H9 (cell line): ENCODE results near the gene COX10. TPM values are rescaled to one million over a fixed set of nuclear protein-coding genes. Genes with fewer than 3 reads are reported as not detected.
A peak's percentile ranks its signal among the peaks of the same experiment; 100 is the strongest.

ENCODE experiments used
- DNase-seq: peaks from one replicate; pipeline ENCODE4 v3.0.0-alpha.2; 2017
- H2AFZ ChIP-seq: one replicate; pipeline ENCODE4 v1.6.1; 2013; ENCODE audit warnings: mild to moderate bottlenecking, low read length, control low read depth, moderate library complexity
- H2AK5ac ChIP-seq: 2 replicates; pipeline ENCODE4 v1.6.1; 2013; ENCODE audit warnings: low read length, control low read depth, mixed read lengths; ENCODE audit not compliant: insufficient read length
- H2BK120ac ChIP-seq: one replicate; pipeline ENCODE4 v1.6.1; 2013; ENCODE audit warnings: low read depth, mild to moderate bottlenecking, low read length, control low read depth, inconsistent platforms; ENCODE audit not compliant: poor library complexity, severe bottlenecking
- H2BK12ac ChIP-seq: 2 replicates; pipeline ENCODE4 v1.6.1; 2013; ENCODE audit warnings: low read length, control low read depth, mixed read lengths, low read depth; ENCODE audit not compliant: insufficient read length
- H2BK15ac ChIP-seq: 2 replicates; pipeline ENCODE4 v1.6.1; 2013; ENCODE audit warnings: low read depth, low read length, control low read depth
- H2BK20ac ChIP-seq: one replicate; pipeline ENCODE4 v1.6.1; 2013; ENCODE audit warnings: low read depth, mild to moderate bottlenecking, low read length, control low read depth, inconsistent platforms; ENCODE audit not compliant: poor library complexity, severe bottlenecking
- H2BK5ac ChIP-seq: 2 replicates; pipeline ENCODE4 v1.6.1; 2013; ENCODE audit warnings: low read length, control low read depth, mixed read lengths; ENCODE audit not compliant: insufficient read length
- H3K14ac ChIP-seq: 2 replicates; pipeline ENCODE4 v1.6.1; 2013; ENCODE audit warnings: low read length, control low read depth; ENCODE audit not compliant: insufficient read depth
- H3K18ac ChIP-seq: 2 replicates; pipeline ENCODE4 v1.6.1; 2013; ENCODE audit warnings: low read depth, mild to moderate bottlenecking, mixed read lengths, low read length, control low read depth; ENCODE audit not compliant: insufficient read length
- H3K23ac ChIP-seq: 2 replicates; pipeline ENCODE4 v1.6.1; 2013; ENCODE audit warnings: low read length, control low read depth, mixed read lengths, low read depth; ENCODE audit not compliant: insufficient read length
- H3K23me2 ChIP-seq: 2 replicates; pipeline ENCODE4 v1.6.1; 2013; ENCODE audit warnings: low read depth, mild to moderate bottlenecking, mixed read lengths, low read length, control low read depth; ENCODE audit not compliant: insufficient read length, poor library complexity, severe bottlenecking
- H3K27ac ChIP-seq: 2 replicates; pipeline ENCODE4 v1.5.1; 2013; ENCODE audit warnings: low read length, control low read depth, mixed read lengths, low read depth; ENCODE audit not compliant: insufficient read length
- H3K27me3 ChIP-seq: 2 replicates; pipeline ENCODE4 v1.6.1; 2013; ENCODE audit warnings: low read length, control low read depth, inconsistent platforms; ENCODE audit not compliant: insufficient read depth
- H3K4ac ChIP-seq: 2 replicates; pipeline ENCODE4 v1.6.1; 2013; ENCODE audit warnings: low read depth, mild to moderate bottlenecking, control low read depth, inconsistent platforms, low read length, moderate library complexity
- H3K4me1 ChIP-seq: 2 replicates; pipeline ENCODE4 v1.6.1; 2013; ENCODE audit warnings: low read length, control low read depth, inconsistent platforms; ENCODE audit not compliant: insufficient read depth
- H3K4me2 ChIP-seq: 2 replicates; pipeline ENCODE4 v1.6.1; 2013; ENCODE audit warnings: low read length, control low read depth, mixed read lengths; ENCODE audit not compliant: insufficient read length, insufficient read depth
- H3K56ac ChIP-seq: 2 replicates; pipeline ENCODE4 v1.6.1; 2013; ENCODE audit warnings: low read depth, mild to moderate bottlenecking, mixed read lengths, low read length, control low read depth; ENCODE audit not compliant: insufficient read length
- H3K79me1 ChIP-seq: 2 replicates; pipeline ENCODE4 v1.6.1; 2013; ENCODE audit warnings: low read depth, mild to moderate bottlenecking, moderate library complexity, low read length, control low read depth, inconsistent platforms; ENCODE audit not compliant: insufficient read depth, poor library complexity, severe bottlenecking
- H3K79me2 ChIP-seq: 2 replicates; pipeline ENCODE4 v1.6.1; 2013; ENCODE audit warnings: low read length, control low read depth, inconsistent platforms; ENCODE audit not compliant: insufficient read depth
- H3K9ac ChIP-seq: 2 replicates; pipeline ENCODE4 v1.6.1; 2013; ENCODE audit warnings: low read length, control low read depth, mixed read lengths; ENCODE audit not compliant: insufficient read length; ENCODE audit errors: extremely low read depth
- H3K9me3 ChIP-seq: one replicate; pipeline ENCODE4 v1.6.1; 2013; ENCODE audit warnings: low read depth, low read length, inconsistent platforms; ENCODE audit not compliant: control insufficient read depth
- H3T11ph ChIP-seq: one replicate; pipeline ENCODE4 v1.6.1; 2013; ENCODE audit warnings: mild to moderate bottlenecking, low read length, control low read depth, inconsistent platforms
- H4K20me1 ChIP-seq: one replicate; pipeline ENCODE4 v1.6.1; 2013; ENCODE audit not compliant: control insufficient read depth, insufficient read length, insufficient read depth
- H4K5ac ChIP-seq: 2 replicates; pipeline ENCODE4 v1.6.1; 2013; ENCODE audit warnings: low read depth, mild to moderate bottlenecking, mixed read lengths, low read length, control low read depth; ENCODE audit not compliant: insufficient read length
- H4K8ac ChIP-seq: replicated peaks from 2 replicates; pipeline ENCODE4 v1.6.1; 2013; ENCODE audit warnings: low read length, control low read depth, mixed read lengths, low read depth; ENCODE audit not compliant: insufficient read length
- H4K91ac ChIP-seq: 2 replicates; pipeline ENCODE4 v1.6.1; 2013; ENCODE audit warnings: low read depth, mild to moderate bottlenecking, moderate library complexity, mixed read lengths, low read length, control low read depth; ENCODE audit not compliant: insufficient read length
- H3K27ac Mint-ChIP-seq, 3 experiments: 2 replicates in 2 of 3; 3 replicates in 1 of 3; pipeline ENCODE4 v1.8.0; 2020 to 2021; ENCODE audit warnings: mixed read lengths in 3 of 3, mild to moderate bottlenecking in 1 of 3, moderate library complexity in 1 of 3
- H3K27me3 Mint-ChIP-seq: 2 replicates; pipeline ENCODE4 v1.8.0; 2021; ENCODE audit warnings: low read depth, mild to moderate bottlenecking, moderate library complexity, mixed read lengths
- H3K36me3 Mint-ChIP-seq, 3 experiments: 2 replicates in 2 of 3; 3 replicates in 1 of 3; pipeline ENCODE4 v1.8.0; 2020 to 2021; ENCODE audit warnings: low read depth in 3 of 3, mixed read lengths in 3 of 3; ENCODE audit not compliant: insufficient read depth in 1 of 3
- H3K4me1 Mint-ChIP-seq, 2 experiments: 2 replicates each; pipeline ENCODE4 v1.8.0; 2020; ENCODE audit warnings: mixed read lengths in 2 of 2
- H3K4me3 Mint-ChIP-seq, 2 experiments: 2 replicates in 1 of 2; 3 replicates in 1 of 2; pipeline ENCODE4 v1.8.0; 2020 to 2021; ENCODE audit warnings: mild to moderate bottlenecking in 2 of 2, mixed read lengths in 2 of 2, moderate library complexity in 1 of 2
- H3K9me3 Mint-ChIP-seq, 2 experiments: 2 replicates in 1 of 2; 3 replicates in 1 of 2; pipeline ENCODE4 v1.8.0; 2020; ENCODE audit warnings: mild to moderate bottlenecking in 2 of 2, mixed read lengths in 2 of 2, moderate library complexity in 1 of 2
- WGBS: extraction: QIAGEN DNeasy Blood & Tissue Kit; methylation state at CpG from one replicate; pipeline ENCODE4 v1.1.7; 2013; ENCODE audit warnings: missing lambda C conversion rate, low lambda C conversion rate, mixed read lengths; ENCODE audit not compliant: insufficient read length; ENCODE audit errors: extremely low coverage; 5-methylcytosine and 5-hydroxymethylcytosine counted together
- total RNA-seq: library from RNA; stranded (reverse); gene quantifications from 2 replicates; pipeline ENCODE4 v1.2.1, GENCODE V29; 2021
- TF ChIP-seq, protein P1 (sequence below): fragments of 200-600 bp; sonication (generic); conservative IDR thresholded peaks from 3 replicates; pipeline ENCODE4 v1.8.0; 2021; ENCODE audit warnings: antibody characterized with exemption, mild to moderate bottlenecking

The COX10 gene
- total RNA-seq, 1 experiment from 2014 or later: 20.6 TPM

DNA sequence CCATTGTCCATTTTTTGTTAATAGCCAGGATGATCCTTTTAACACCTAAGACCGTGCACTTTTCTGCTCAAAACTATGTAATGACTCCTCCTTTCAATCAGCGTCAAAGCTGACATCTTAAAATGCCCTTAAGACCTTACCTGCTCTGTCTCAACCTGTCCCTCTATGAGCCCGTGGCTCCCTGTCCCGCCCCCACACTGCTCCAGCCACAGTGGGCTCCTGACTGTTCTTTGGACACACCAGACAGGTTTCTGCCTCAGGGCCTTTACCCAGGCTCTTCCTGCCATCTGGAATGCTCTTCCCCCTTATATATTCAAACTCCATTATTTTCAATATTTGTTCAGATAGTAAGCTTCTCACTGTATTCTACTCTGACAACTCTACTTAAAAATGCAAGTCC is 153.3 kb downstream of the COX10 start:
- Histone ChIP-seq H2BK15ac (no peak overlapping the region), H2BK20ac (no peak overlapping the region)

More for the DNA sequence above, 153.3 kb downstream of the COX10 start:
- Histone ChIP-seq H2AFZ (no peak overlapping the region), H3K27ac (no peak overlapping the region), H3K14ac (no peak overlapping the region), H3K9ac (no peak overlapping the region), H3K23ac (no peak overlapping the region), H4K8ac (no peak overlapping the region), H3K18ac (no peak overlapping the region), H3K79me2 (no peaks in the 10 kb centered on the region), H3K79me1 (no peaks in the 10 kb centered on the region), H2AK5ac (no peak overlapping the region), H4K20me1 (no peaks in the 10 kb centered on the region), H3K56ac (no peak overlapping the region), H3T11ph (no peak overlapping the region), H3K4ac (no peak overlapping the region), H2BK120ac (no peak overlapping the region), H3K23me2 (no peaks in the 10 kb centered on the region), H3K9me3 (no peaks in the 10 kb centered on the region), H2BK12ac (no peak overlapping the region), H4K5ac (no peak overlapping the region), H3K4me1 (no peaks in the 10 kb centered on the region), H3K4me2 (no peak overlapping the region), H3K27me3 (no peaks in the 10 kb centered on the region), H4K91ac (no peak overlapping the region), H2BK5ac (no peak overlapping the region)
- H3K27me3 Mint-ChIP-seq: no peaks in the 10 kb centered on the region; the same call in 1 of the 2 replicates
- H3K9me3 Mint-ChIP-seq: peaks cover 0 to 2% of the 10 kb centered on the region in 2 experiments; a peak in 2 of 5 replicates
- TF ChIP-seq, protein P1, sequence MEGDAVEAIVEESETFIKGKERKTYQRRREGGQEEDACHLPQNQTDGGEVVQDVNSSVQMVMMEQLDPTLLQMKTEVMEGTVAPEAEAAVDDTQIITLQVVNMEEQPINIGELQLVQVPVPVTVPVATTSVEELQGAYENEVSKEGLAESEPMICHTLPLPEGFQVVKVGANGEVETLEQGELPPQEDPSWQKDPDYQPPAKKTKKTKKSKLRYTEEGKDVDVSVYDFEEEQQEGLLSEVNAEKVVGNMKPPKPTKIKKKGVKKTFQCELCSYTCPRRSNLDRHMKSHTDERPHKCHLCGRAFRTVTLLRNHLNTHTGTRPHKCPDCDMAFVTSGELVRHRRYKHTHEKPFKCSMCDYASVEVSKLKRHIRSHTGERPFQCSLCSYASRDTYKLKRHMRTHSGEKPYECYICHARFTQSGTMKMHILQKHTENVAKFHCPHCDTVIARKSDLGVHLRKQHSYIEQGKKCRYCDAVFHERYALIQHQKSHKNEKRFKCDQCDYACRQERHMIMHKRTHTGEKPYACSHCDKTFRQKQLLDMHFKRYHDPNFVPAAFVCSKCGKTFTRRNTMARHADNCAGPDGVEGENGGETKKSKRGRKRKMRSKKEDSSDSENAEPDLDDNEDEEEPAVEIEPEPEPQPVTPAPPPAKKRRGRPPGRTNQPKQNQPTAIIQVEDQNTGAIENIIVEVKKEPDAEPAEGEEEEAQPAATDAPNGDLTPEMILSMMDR: no peak
- H3K36me3 Mint-ChIP-seq: peaks cover 0 to 3% (median 2%) of the 10 kb centered on the region in 3 experiments; a peak in 3 of 7 replicates
- H3K27ac Mint-ChIP-seq: peak overlapping the region in 1 of 3 experiments; percentile 0; a peak in 1 of 7 replicates
- DNase-seq: no peak
- peaks cover 2 to 5% of the 10 kb centered on the region in 2 experiments; a peak in 2 of 4 replicates for H3K4me1 Mint-ChIP-seq
- no peak overlapping the region for H3K4me3 Mint-ChIP-seq
- WGBS: no CpG with 5 or more reads among the region's 4 CpGs
